Measurements from ENCODE around the gene RNF38.
"Not testable (repeated sequence)": the region's sequence is repeated elsewhere in the genome, so short reads cannot be mapped to it uniquely, and the experiment has no call there.

Gene RNF38

DNA sequence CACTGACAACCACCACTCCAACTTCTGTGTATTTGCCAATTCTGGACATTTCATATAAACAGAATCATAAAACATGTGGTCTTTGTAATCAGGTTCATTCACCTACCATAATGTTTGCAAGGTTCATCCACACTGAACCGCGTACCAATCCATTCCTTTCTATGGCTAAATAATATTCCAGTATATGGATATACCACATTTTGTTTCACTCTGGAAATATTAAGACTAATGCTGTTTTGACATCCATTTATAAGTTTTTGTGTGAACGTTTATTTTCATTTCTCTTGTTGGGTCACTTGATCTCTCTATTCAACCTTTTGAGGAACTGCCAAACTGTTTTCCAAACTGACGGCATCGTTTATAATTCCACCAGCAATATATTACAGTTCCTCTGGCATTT is 26.3 kb upstream of the RNF38 start:
- DNase-seq (ENCODE audit: low read depth): no peak
- H3K4me3 ChIP-seq (ENCODE audit: low read depth, low read length): no peak overlapping the region
- TF ChIP-seq, protein P1, sequence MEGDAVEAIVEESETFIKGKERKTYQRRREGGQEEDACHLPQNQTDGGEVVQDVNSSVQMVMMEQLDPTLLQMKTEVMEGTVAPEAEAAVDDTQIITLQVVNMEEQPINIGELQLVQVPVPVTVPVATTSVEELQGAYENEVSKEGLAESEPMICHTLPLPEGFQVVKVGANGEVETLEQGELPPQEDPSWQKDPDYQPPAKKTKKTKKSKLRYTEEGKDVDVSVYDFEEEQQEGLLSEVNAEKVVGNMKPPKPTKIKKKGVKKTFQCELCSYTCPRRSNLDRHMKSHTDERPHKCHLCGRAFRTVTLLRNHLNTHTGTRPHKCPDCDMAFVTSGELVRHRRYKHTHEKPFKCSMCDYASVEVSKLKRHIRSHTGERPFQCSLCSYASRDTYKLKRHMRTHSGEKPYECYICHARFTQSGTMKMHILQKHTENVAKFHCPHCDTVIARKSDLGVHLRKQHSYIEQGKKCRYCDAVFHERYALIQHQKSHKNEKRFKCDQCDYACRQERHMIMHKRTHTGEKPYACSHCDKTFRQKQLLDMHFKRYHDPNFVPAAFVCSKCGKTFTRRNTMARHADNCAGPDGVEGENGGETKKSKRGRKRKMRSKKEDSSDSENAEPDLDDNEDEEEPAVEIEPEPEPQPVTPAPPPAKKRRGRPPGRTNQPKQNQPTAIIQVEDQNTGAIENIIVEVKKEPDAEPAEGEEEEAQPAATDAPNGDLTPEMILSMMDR (IDR thresholded peaks at IDR 0.05; ENCODE audit: insufficient read depth, low read depth, low read length, missing control alignments): no peak

DNA sequence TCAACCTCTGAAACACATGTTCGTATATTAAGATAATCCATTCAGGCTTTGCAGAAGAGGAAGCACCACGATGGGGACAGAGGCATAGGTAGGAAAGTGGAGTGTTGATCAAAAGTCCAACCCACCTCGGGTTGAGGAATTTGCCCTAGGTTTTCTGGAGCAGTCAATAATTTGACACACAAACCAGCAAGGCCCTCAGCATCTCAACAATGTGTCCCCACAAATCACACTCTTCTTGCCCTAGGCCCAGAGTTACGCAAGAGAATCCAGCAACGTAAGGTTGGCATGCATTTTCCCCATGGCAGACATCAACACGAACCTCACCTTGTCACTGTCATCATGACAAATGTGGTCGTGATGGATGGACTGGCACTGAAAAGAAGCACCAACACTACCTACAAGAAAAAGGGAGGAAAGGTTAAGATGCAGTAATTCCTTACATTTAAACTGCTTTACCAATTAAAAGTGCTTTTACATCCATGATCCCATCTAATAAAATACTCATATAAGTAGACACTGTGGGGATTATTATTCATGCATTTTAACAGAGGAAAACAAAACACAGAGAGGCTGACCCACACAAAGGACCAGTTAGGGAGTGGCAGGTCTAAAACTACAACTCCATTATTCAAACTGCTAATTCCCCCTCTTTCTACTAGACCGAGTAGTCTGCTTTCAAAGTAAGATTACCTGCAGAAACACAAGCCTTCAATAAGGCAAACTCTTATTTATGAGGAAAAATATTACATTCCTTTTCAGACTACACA is 24.4 kb upstream of the RNF38 start:
- TF ChIP-seq, protein P1 (IDR thresholded peaks at IDR 0.05; ENCODE audit: insufficient read depth, low read depth, low read length, missing control alignments): no peak

DNA sequence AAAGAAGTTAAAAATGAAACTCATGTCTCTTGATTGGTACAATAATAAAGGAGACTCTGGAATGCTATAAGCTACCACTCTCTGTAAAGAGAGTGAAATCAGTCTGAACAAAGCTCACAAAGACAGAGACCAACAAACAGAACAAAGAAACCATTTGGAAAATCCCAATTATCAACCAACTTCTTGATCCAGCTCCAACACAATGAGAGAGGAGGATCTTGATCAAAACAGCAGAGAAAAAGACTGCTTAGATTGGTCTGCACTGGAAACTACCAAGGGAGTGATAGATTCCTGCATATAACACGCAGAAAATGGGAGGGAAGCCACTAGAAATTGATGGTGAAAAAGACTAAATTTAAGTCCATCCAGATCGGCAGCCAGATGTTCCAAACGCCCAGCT is 23.1 kb upstream of the RNF38 start:
- TF ChIP-seq, protein P1 (IDR thresholded peaks at IDR 0.05; ENCODE audit: insufficient read depth, low read depth, low read length, missing control alignments): no peak
- DNase-seq (ENCODE audit: low read depth): no peak
- H3K4me3 ChIP-seq (ENCODE audit: low read depth, low read length): no peak overlapping the region

More for the DNA sequence above, 24.4 kb upstream of the RNF38 start:
- no peak for DNase-seq (ENCODE audit: low read depth)
- no peak overlapping the region for H3K4me3 ChIP-seq (ENCODE audit: low read depth, low read length)

DNA sequence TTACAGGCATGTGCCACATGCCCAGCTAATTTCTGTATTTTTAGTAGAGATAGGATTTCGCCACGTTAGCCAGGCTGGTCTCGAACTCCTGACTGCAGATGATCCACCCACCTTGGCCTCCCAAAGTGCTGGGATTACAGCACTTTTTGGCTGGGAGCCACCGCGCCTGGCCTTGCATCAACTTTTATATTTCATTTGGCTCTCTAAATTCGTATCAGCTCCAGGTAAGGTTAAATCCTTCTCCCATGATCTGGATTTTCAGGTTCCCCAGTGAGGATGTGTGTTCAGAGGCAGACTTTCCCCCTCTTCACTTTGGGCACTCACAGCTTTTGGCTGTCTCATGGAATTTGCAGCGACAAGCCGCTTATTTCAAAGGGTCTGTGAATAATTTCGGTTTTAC is 16.8 kb upstream of the RNF38 start:
- DNase-seq (ENCODE audit: low read depth): no peak
- TF ChIP-seq, protein P1 (IDR thresholded peaks at IDR 0.05; ENCODE audit: insufficient read depth, low read depth, low read length, missing control alignments): no peak
- H3K4me3 ChIP-seq (ENCODE audit: low read depth, low read length): no peak overlapping the region

DNA sequence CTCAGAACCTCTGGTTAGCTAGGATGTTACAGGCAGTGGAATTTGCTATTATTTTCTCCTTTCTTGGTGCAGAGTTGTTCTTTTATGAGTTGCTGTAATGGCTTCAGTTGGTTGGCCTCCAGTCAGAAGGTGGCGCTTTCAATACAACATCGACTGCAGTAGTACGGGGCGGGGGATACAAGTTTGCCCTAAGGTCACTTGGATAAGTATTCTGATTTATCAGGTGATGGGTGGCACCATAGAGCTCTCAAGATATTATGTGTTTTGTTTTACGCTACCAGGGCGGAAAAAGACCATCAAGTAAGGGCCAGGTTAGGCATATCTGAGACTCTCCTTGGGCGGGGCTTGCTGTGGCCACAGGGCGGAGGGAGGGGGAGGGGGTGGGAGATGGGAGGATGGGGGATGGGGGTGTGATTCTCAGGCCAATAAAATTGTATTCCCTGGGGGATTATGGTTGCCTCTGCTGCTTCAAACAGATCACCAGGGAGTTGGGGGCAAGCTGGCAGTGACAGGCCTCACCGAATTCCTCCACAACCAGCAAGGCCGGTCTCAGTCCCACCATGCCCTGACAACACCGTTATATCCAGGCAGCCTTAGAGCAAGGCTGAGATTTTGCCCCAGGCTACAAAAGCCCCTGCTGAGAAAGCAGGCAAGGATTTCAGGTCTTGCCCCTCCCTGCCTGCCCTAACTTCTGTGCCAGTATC is 15.9 kb upstream of the RNF38 start:
- H3K4me3 ChIP-seq (ENCODE audit: low read depth, low read length): no peak overlapping the region
- TF ChIP-seq, protein P1 (IDR thresholded peaks at IDR 0.05; ENCODE audit: insufficient read depth, low read depth, low read length, missing control alignments): no peak
- no peak for DNase-seq (ENCODE audit: low read depth)

DNA sequence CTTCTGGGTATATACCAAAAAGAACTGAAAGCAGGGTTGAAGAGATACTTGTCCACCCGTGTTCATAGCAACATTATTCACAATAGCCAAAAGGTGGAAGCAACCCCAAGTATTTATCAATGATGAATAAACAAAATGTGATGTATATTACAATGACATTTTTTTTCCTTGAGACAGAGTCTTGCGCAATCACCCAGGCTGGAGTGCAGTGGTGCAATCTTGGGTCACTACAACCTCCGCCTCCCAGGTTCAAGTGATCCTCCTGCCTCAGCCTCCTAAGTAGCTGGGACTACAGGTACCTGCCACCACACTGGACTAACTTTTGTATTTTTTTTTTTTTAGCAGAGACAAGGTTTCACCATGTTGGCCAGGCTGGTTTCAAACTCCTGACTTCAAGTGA is 11.3 kb upstream of the RNF38 start:
- H3K4me3 ChIP-seq (ENCODE audit: low read depth, low read length); DNase-seq (ENCODE audit: low read depth): not testable (repeated sequence)

DNA sequence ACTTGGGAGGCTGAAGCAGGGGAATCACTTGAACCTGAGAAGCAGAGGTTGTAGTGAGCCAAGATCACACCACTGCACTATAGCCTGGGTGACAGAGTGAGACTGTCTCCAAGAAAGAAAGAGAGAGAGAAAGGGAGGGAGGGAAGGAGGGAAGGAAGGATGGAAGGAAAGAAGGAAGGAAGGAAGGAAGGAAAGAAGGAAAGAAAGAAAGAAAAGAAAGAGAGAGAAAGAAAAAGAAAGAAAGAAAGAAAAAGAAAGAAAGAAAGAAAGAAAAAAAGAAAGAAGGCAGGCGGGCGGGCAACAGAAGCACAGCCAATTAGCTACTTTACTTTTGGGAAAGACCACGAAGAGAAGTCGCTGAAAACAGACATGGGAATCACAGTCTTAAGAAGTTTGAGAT is 9.0 kb upstream of the RNF38 start:
- DNase-seq (ENCODE audit: low read depth); H3K4me3 ChIP-seq (ENCODE audit: low read depth, low read length): not testable (repeated sequence)

Data from GM12865 (cell line).